Stimulated activated CD4-positive, alpha-beta T cell treated with anti-CD3 and anti-CD28 coated beads, Interleukin-1b, Interleukin-23, amount 100 ng/mL, for 4 hours (primary cell): ENCODE results near the gene FERMT3.
A peak's percentile ranks its signal among the peaks of the same experiment; 100 is the strongest.

Experiments
- DNase-seq, 2 donors: peaks; one replicate each; pipeline ENCODE4 v3.0.0-alpha.2; 2020; ENCODE audit warnings: low read depth in 2 of 2

The FERMT3 gene

GRCh38 chr11:64186492-64187165 lies 19.9 kb upstream of the FERMT3 start:
- no peak for DNase-seq

- DNase-seq: no peak
Observed at GRCh38 chr11:64192434-64192833, 14.1 kb upstream of the FERMT3 start.

GRCh38 chr11:64196626-64197025 lies 9.9 kb upstream of the FERMT3 start:
- DNase-seq: no peak

GRCh38 chr11:64198511-64198910 lies 8.0 kb upstream of the FERMT3 start:
- no peak for DNase-seq

GRCh38 chr11:64201543-64201942 lies 5.0 kb upstream of the FERMT3 start:
- no peak for DNase-seq

- no peak for DNase-seq
Observed at GRCh38 chr11:64202992-64203391, 3.5 kb upstream of the FERMT3 start.

- DNase-seq: no peak
Observed at GRCh38 chr11:64203421-64204079, 3.0 kb upstream of the FERMT3 start.

- DNase-seq: no peak
Observed at GRCh38 chr11:64204080-64204440, 2.5 kb upstream of the FERMT3 start.

- peak; percentile 60 to 69 for DNase-seq
Observed at GRCh38 chr11:64204464-64204989, 2.0 kb upstream of the FERMT3 start.

GRCh38 chr11:64207256-64208085 lies 950 bp downstream of the FERMT3 start:
- DNase-seq: peak; percentile 70 to 71

GRCh38 chr11:64208086-64208795 lies 1.7 kb downstream of the FERMT3 start:
- no peak for DNase-seq

- no peak for DNase-seq
Observed at GRCh38 chr11:64208796-64209562, 2.5 kb downstream of the FERMT3 start.

- no peak for DNase-seq
Observed at GRCh38 chr11:64209563-64209843, 3.0 kb downstream of the FERMT3 start.

- DNase-seq: no peak
Observed at GRCh38 chr11:64210301-64211020, 3.9 kb downstream of the FERMT3 start.

GRCh38 chr11:64211181-64211872 lies 4.8 kb downstream of the FERMT3 start:
- DNase-seq: no peak

- no peak for DNase-seq
Observed at GRCh38 chr11:64216879-64217278, 10.4 kb downstream of the FERMT3 start.

- no peak for DNase-seq
Observed at GRCh38 chr11:64218628-64219353, 12.3 kb downstream of the FERMT3 start.

- no peak for DNase-seq
Observed at GRCh38 chr11:64219354-64219684, 12.8 kb downstream of the FERMT3 start.

GRCh38 chr11:64219755-64220154 lies 13.2 kb downstream of the FERMT3 start:
- no peak for DNase-seq

GRCh38 chr11:64220271-64220670 lies 13.8 kb downstream of the FERMT3 start:
- DNase-seq: no peak
